K562 (cell line): ENCODE results near the gene FPGS.

ENCODE experiments used
- BRD9 ChIP-seq: fragments of 450-650 bp; IDR thresholded peaks from 2 replicates; pipeline ENCODE4 v1.6.1; 2018; ENCODE audit warnings: low read depth; ENCODE audit not compliant: partially characterized antibody
- CTCF ChIP-seq, 3 experiments: IDR thresholded peaks in 2 of 3; conservative IDR thresholded peaks in 1 of 3; 2 replicates each; pipeline ENCODE4 v1.5.1; 2011 to 2012; ENCODE audit warnings: low read length in 3 of 3, mild to moderate bottlenecking in 3 of 3, control low read depth in 2 of 3, improper control_type of control experiment in 1 of 3, inconsistent platforms in 1 of 3, low read depth in 1 of 3, mixed read lengths in 1 of 3, moderate library complexity in 1 of 3; ENCODE audit not compliant: insufficient read depth in 2 of 3
- FOXA1 ChIP-seq: fragments of 450-650 bp; IDR thresholded peaks from 2 replicates; pipeline ENCODE4 v1.6.1; 2016; ENCODE audit warnings: mild to moderate bottlenecking, borderline replicate concordance
- FOXK1 ChIP-seq: sonication (generic); formaldehyde crosslinking; IDR thresholded peaks from 2 replicates; pipeline ENCODE4 v1.8.0; 2022; ENCODE audit warnings: missing genetic modification reagents, mild to moderate bottlenecking, borderline replicate concordance
- GABPA ChIP-seq: fragments of 200-800 bp; sonication (Bioruptor generic); conservative IDR thresholded peaks from 2 replicates; pipeline ENCODE4 v1.6.1; 2016; ENCODE audit warnings: low read depth, missing genetic modification characterization, missing compliant biosample characterization
- HNRNPH1 ChIP-seq: fragments of 200-400 bp; formaldehyde crosslinking; optimal IDR thresholded peaks from 2 replicates; pipeline ENCODE3; 2017; ENCODE audit warnings: low read depth, mild to moderate bottlenecking, low read length, moderate library complexity
- KDM4B ChIP-seq, 2 experiments: fragments of 450-650 bp in 1 of 2; sonication (generic) in 1 of 2; IDR thresholded peaks; 2 replicates each; pipeline ENCODE4 v1.6.1; 2016 to 2017; ENCODE audit warnings: borderline replicate concordance in 2 of 2, antibody characterized with exemption in 1 of 2, low read depth in 1 of 2, mild to moderate bottlenecking in 1 of 2
- NCOR1 ChIP-seq: fragments of 450-650 bp; IDR thresholded peaks from 2 replicates; pipeline ENCODE4 v1.6.1; 2016; ENCODE audit warnings: mild to moderate bottlenecking, moderate library complexity
- SMARCA4 ChIP-seq: fragments of 450-650 bp; IDR thresholded peaks from 2 replicates; pipeline ENCODE4 v1.6.1; 2016
- SREBF2 ChIP-seq: sonication (generic); formaldehyde crosslinking; IDR thresholded peaks from 2 replicates; pipeline ENCODE4 v1.4.0; 2020; ENCODE audit warnings: mild to moderate bottlenecking, missing genetic modification reagents
- TAF15 ChIP-seq: fragments of 200-400 bp; formaldehyde crosslinking; IDR thresholded peaks from 2 replicates; pipeline ENCODE4 v1.6.1; 2017; ENCODE audit warnings: mild to moderate bottlenecking, low read depth, low read length, moderate library complexity
- ZFX ChIP-seq: sonication (generic); formaldehyde crosslinking; IDR thresholded peaks from 2 replicates; pipeline ENCODE4 v1.8.0; 2022; ENCODE audit warnings: mild to moderate bottlenecking, missing genetic modification reagents, moderate library complexity
- ZNF23 ChIP-seq: fragments of 250-450 bp; sonication (Bioruptor Pico); IDR thresholded peaks from 2 replicates; pipeline ENCODE4 v1.4.0; 2020; ENCODE audit warnings: mild to moderate bottlenecking

DNA sequence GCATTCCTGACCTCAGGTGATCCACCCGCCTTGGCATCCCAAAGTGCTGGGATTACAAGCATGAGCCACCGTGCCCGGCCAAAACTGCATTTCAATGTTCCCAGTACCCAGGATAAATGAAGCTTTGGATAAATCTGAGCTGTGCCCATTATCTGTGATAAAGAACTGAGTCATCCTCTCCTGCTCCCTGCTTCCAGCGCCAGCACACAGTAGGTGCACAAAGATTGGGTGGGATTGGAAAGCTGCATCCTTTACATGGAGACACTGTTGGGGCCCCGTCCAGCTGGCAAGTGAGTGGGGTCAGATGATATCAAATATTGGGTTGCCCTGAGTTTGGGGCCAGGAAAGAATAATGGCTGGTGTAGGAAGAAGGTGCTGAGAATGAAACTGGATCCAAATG is 41.6 kb upstream of the FPGS start:
- TF ChIP-seq NCOR1, result no peak
- no peak for TF ChIP-seq TAF15
- TF ChIP-seq ZFX (CRISPR knock-in tag), result no peak
- no peak for TF ChIP-seq SREBF2 (CRISPR knock-in tag)
- no peak for TF ChIP-seq KDM4B (IDR thresholded peaks at IDR 0.05; ENCODE audit: borderline replicate concordance in 2 of 2, low read depth in 1 of 2)
- TF ChIP-seq BRD9, result no peak
- no peak for TF ChIP-seq SMARCA4
- no peak for TF ChIP-seq CTCF (IDR thresholded peaks at IDR 0.05 in 2 of 3, conservative IDR thresholded peaks at IDR 0.05 in 1 of 3; ENCODE audit: insufficient read depth in 2 of 3, low read depth in 1 of 3, low read length in 3 of 3)
- TF ChIP-seq FOXK1, result no peak
- TF ChIP-seq HNRNPH1, result no peak
- TF ChIP-seq GABPA, result no peak
- no peak for TF ChIP-seq ZNF23 (CRISPR knock-in tag)
- no peak for TF ChIP-seq FOXA1
